GM12801 (cell line): ENCODE results near the gene CCL7.

ENCODE experiments used
- CTCF ChIP-seq: IDR thresholded peaks from one replicate; pipeline ENCODE4 v1.5.1; 2011; ENCODE audit warnings: control low read depth; ENCODE audit not compliant: insufficient read length; ENCODE audit errors: extremely low read depth

CCL7 gene

GRCh38 chr17:34269969-34270368 is at the start of gene CCL7:
Gene CCL7, plus strand, starts transcription at chr17:34270221. Its CDS starts 70 bp downstream, at chr17:34270291.
- no peak for TF ChIP-seq CTCF

GRCh38 chr17:34220752-34221395 is 49.1 kb upstream of the CCL7 start:
- TF ChIP-seq CTCF = no peak

- no peak for TF ChIP-seq CTCF
Measured at GRCh38 chr17:34221411-34221810, 48.6 kb upstream of the CCL7 start.

- TF ChIP-seq CTCF = no peak
Measured at GRCh38 chr17:34222722-34223497, 47.1 kb upstream of the CCL7 start.

GRCh38 chr17:34225046-34225445 is 45.0 kb upstream of the CCL7 start:
- TF ChIP-seq CTCF = no peak

- TF ChIP-seq CTCF = no peak
Measured at GRCh38 chr17:34226011-34226743, 43.8 kb upstream of the CCL7 start.

GRCh38 chr17:34226744-34227034 is 43.3 kb upstream of the CCL7 start:
- no peak for TF ChIP-seq CTCF
